ENCODE data around the gene PFKL.
"Not testable (repeated sequence)": the region's sequence is repeated elsewhere in the genome, so short reads cannot be mapped to it uniquely, and the experiment has no call there.

PFKL gene

GRCh38 chr21:44275041-44275440, 24.8 kb upstream of the PFKL start:
- no peak overlapping the region for H3K4me3 ChIP-seq (ENCODE audit: low read depth, low read length)

DNA sequence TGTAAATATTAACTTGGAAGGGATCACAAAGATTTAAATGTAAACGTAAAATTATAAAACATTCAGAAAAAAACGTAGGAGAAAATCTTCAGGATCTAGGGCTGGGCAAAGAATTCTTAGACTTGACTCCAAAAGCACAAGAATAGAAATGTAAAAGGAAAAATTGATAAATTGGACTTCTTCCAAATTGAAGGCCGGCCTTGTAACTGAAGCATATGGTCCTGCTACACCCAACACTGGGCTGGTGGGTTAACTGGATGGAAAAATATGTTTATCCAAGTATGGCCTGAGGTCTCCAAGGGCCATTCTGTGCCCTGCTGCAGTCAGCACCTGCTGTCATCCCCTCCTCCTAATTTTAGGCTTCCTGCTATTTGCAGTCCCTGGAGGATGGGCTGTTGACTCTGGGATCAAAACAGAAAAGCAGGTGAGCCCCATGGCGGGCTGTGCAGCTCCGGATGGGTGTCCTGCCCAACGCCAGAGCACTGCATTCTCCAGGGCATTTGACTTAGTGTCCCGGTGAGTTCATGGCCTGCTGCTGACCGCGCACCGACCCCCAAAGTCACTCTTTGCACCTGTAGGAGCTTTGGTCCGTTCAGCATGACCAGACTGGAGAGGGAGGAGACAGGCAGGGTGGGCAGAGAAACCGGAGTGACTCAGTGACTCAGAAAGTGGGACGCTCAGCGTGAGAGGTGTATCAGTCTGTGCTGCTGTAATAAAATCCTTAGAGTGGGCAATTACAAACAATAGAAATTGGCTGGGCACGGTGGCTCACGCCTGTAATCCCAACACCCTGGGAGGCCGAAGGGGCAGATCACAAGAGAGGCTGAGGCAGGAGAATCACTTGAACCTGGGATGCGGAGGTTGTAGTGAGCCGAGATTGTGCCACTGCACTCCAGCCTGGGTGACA, 20.2 kb upstream of the PFKL start:
- H3K4me3 ChIP-seq (ENCODE audit: low read depth, low read length), result no peak overlapping the region

- no peak overlapping the region for H3K4me3 ChIP-seq (ENCODE audit: low read depth, low read length)
Measured at GRCh38 chr21:44281801-44282200, 18.1 kb upstream of the PFKL start.

DNA sequence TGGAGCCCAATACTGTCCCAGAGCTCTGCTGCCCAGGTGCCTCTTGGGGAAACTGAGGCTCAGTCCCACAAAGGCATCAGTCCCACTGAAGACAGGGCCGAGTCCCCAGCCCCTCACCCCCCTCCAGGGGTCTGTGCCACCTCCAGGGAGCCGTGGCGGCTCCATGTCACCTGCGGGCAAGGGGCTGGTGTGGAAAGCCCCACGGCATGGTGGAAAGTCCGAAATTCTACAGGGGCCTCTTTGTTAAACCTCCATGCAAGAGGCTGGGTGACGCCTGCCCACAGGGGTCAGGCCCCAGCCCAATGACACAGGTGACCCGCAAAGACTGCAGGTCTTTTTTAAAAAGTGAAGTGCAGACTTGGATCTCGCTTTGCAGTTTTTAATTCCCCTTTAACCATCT, 17.5 kb upstream of the PFKL start:
- H3K4me3 ChIP-seq (ENCODE audit: low read depth, low read length), result no peak overlapping the region

- H3K4me3 ChIP-seq (ENCODE audit: low read depth, low read length), result not testable (repeated sequence)
Measured at GRCh38 chr21:44283211-44283785, 16.6 kb upstream of the PFKL start.

GRCh38 chr21:44283948-44284347, 15.9 kb upstream of the PFKL start:
- H3K4me3 ChIP-seq (ENCODE audit: low read depth, low read length), result no peak overlapping the region

- no peak within 1 kb of the TSS for H3K4me3 ChIP-seq (ENCODE audit: low read depth, low read length)
Measured at GRCh38 chr21:44285138-44285992, 14.5 kb upstream of the PFKL start, which contains the start of gene AIRE. TSS of gene AIRE (plus strand) at chr21:44285876. CDS start at chr21:44286007, 131 bp downstream.

GRCh38 chr21:44286086-44286715, 13.7 kb upstream of the PFKL start:
- no peak overlapping the region for H3K4me3 ChIP-seq (ENCODE audit: low read depth, low read length)

- H3K4me3 ChIP-seq (ENCODE audit: low read depth, low read length), result no peak overlapping the region
Measured at GRCh38 chr21:44286716-44287632, 12.9 kb upstream of the PFKL start.

GRCh38 chr21:44288251-44289110, 11.4 kb upstream of the PFKL start:
- H3K4me3 ChIP-seq (ENCODE audit: low read depth, low read length), result no peak overlapping the region

DNA sequence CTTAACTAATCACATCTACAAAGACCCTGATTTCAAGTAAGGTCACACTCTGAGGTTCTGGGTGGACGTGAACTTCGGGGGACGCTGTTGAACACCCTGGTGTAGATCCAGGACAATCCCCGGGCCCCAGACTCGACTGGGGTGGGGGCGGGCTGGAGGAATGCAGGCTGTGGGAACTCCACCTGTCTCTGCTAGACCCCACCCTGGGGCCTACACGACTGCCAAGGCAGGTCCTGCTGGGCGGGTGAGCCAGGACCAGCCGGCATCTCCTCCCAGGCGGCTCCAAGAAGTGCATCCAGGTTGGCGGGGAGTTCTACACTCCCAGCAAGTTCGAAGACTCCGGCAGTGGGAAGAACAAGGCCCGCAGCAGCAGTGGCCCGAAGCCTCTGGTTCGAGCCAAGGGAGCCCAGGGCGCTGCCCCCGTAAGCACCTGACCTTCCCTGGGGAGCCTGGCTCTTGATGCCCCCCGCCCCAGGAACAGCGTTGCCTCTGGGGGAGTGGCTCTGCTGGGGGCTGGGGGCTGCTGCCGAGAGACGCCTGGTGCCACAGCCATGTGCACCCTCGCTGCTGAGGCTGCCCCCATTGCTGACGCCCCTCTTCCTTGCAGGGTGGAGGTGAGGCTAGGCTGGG, 10.4 kb upstream of the PFKL start:
- H3K4me3 ChIP-seq (ENCODE audit: low read depth, low read length), result no peak overlapping the region

DNA sequence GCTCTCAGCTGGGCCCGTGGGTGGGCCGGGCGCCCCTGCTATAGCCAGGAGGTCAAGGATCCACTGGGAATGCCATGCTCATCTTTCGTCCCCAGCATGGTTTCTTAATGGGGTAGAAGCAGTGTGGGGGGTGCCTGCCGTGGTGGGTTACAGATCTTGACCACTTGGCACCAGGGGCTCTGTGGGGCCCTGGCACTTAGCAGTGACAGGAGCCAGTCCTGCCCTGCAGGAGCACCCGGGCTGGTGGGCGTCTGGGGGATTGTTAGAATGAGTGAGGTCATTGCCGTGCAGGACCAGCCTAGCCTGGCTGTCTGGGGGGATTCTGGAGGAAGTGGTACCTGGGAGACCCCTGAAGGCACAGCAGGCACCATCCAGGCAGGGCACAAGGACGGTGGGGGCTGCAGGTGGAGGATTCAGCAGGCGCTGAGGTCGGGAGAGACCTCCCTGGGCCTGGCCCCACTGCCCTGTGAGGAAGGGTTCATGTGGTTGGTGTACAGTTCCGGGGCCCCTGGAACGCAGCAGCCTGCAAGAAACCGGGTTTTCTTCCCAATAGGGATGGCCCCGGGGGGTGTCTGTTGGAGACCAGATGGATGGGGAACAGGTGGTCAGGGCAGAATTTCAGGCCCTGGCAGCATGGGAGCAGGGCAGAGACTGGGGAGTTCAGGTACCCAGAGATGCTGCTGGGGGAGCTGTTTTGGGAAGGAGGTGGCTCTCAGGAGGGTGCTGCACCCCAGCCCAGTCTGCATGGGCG, 9.4 kb upstream of the PFKL start:
- H3K4me3 ChIP-seq (ENCODE audit: low read depth, low read length), result no peak overlapping the region

GRCh38 chr21:44291078-44291935, 8.5 kb upstream of the PFKL start:
- H3K4me3 ChIP-seq (ENCODE audit: low read depth, low read length), result no peak overlapping the region

DNA sequence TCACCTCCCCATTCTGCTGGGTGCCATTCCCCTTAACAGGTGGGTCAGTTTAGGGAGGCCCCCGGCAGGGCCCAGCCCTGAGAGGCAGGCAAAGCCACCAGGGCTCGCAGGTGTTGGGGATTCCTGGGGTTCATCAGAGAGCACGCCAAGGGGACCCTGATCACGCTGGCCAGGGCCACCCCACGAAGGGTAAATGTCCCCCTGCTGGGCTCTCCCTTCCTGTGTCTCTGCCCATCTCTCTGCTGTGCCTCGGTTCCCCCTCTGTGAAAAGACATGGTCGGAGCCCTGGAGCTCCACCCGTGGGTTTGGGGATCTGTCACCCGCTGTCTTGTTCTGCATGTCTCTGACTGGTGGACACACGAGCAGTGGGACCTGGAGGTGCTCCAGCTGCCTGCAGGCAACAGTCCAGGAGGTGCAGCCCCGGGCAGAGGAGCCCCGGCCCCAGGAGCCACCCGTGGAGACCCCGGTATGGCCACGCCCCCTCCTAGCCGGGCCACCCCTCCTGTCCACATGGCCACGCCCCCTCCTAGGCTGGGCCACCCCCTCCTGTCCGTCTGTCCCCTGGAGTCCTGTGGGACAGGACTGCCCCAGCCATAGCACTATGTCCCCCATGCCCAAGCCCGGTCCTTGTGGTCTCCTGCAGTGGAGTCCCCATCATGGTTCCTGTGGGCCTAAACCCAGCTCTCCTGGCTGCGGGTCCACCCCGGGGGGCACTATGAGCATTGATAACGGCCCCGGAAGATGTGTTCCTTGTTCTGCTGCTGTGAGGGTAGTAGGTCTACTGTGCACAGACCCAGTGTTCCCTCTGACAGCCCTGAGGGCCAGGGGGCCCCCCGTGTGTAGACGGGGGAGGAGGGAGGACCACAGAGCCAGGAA, 7.7 kb upstream of the PFKL start:
- H3K4me3 ChIP-seq (ENCODE audit: low read depth, low read length), result no peak overlapping the region

- no peak overlapping the region for H3K4me3 ChIP-seq (ENCODE audit: low read depth, low read length)
Measured at GRCh38 chr21:44292812-44293195, 7.0 kb upstream of the PFKL start.
